HL-60 (cell line): ENCODE measurements around the gene TSC22D2.

Experiments
- CTCF ChIP-seq: IDR thresholded peaks from one replicate; pipeline ENCODE4 v1.5.1; 2011; ENCODE audit warnings: low read length, control low read depth, inconsistent platforms; ENCODE audit not compliant: insufficient read depth
- GABPA ChIP-seq: IDR thresholded peaks from 2 replicates; pipeline ENCODE4 v1.6.1; 2012; ENCODE audit warnings: low read depth
- POLR2AphosphoS5 ChIP-seq: IDR thresholded peaks from 2 replicates; pipeline ENCODE4 v1.6.1; 2012; ENCODE audit warnings: low read depth
- REST ChIP-seq: IDR thresholded peaks from 2 replicates; pipeline ENCODE4 v1.6.1; 2012; ENCODE audit warnings: low read depth; ENCODE audit not compliant: insufficient replicate concordance

GRCh38 chr3:150460484-150460883 is 52.4 kb downstream of the TSC22D2 start:
- TF ChIP-seq CTCF: no peak
- no peak for TF ChIP-seq REST
- no peak for TF ChIP-seq GABPA
- TF ChIP-seq POLR2AphosphoS5: no peak
